ENCODE results near the gene EIF6. TPM values are rescaled to one million over a fixed set of nuclear protein-coding genes. Genes with fewer than 3 reads are reported as not detected.

Gene EIF6
- total RNA-seq, 2 experiments from 2014 or later, result 106 to 113 TPM

- Histone ChIP-seq H3K4me2 (ENCODE audit: low read length) (no peak overlapping the region), H3K36me3 (ENCODE audit: insufficient read depth, low read length) (peaks cover 15% of the 10 kb centered on the region; the same call in 1 of the 2 replicates), H3K4me1 (ENCODE audit: insufficient read depth, low read length, poor library complexity, severe bottlenecking) (no peaks in the 10 kb centered on the region), H3K4me3 (ENCODE audit: low read depth, low read length, poor library complexity, severe bottlenecking) (no peak overlapping the region), H3K27ac (ENCODE audit: low read depth, low read length, poor library complexity, severe bottlenecking) (no peak overlapping the region), H3K9me2 (ENCODE audit: insufficient read depth, low read length) (no peaks in the 10 kb centered on the region), H4K20me1 (ENCODE audit: insufficient read depth, low read length) (no peaks in the 10 kb centered on the region), H3K9me3 (ENCODE audit: low read length) (no peaks in the 10 kb centered on the region), H2AFZ (ENCODE audit: low read length) (no peak overlapping the region), H3K79me2 (ENCODE audit: insufficient read depth, low read depth, low read length) (no peaks in the 10 kb centered on the region)
- POLR2A ChIA-PET, result interaction anchor here (0.6 kb wide), 1 partner anchor 296 kb away, joined by 3 read pairs; no protein-coding TSS in a partner anchor
- TF ChIP-seq EZH2phosphoT487 (IDR thresholded peaks at IDR 0.05; ENCODE audit: borderline replicate concordance, low read depth, low read length), result no peak
- TF ChIP-seq CTCF (conservative IDR thresholded peaks at IDR 0.05; ENCODE audit: low read length), result no peak
- intact Hi-C loops (cut with micrococcal nuclease; ENCODE audit: unreplicated experiment), result no loop called here
- no peak for DNase-seq (ENCODE audit: low spot score)
- CTCF ChIA-PET (ENCODE audit: unreplicated experiment), result no interaction called here
- TSS peak; percentile 40 for BruUV-seq (replicated peaks)
Observed at GRCh38 chr20:35311409-35311808, 26.8 kb upstream of the EIF6 start.

DNA sequence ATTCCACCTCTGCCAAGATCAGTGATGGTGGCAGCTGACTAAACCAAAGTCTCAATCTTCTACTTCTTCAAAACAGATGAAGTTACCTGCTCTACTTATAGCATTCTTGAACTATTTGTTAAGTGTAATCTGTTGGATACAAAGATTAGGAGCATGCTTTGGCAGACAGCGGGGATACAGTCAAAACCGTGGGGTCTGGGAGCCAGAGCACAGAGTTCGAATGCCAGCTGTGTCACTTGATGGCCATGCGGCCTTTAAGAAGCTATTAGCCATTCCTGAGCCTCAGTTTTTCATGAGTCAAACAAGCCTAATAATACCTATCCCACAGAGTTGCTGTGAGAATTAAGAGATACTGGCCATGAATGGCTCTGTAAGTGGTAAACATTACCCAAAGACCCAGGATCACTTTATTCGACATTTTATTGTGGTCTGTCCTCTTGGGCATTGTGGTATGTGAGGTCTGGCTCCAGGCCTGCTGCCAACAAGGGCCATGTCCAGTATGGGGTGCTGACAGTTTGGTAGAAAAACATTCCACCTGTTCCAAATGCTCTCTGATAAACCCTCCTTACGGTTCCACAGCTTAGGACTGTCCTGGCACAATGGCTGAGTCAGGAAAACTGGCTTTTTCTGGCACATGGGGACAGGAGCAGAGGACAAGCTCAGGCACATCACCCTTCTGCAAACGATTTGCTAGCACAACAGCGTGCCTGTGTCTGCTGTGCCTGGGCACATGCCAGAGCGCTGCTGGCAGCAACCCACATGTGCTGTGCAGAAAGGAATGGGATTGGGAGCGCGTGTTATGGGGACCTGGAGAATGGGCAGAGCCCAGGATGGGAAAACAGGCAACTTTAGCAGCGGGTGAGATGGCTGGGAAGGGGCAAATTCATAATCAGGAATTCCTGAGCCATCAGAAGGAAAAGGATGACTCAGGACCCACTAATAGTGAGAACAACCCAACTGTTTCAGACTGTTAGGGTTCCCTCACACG lies 23.4 kb upstream of the EIF6 start:
- BruUV-seq (replicated peaks), result no TSS peak
- TF ChIP-seq EZH2phosphoT487 (IDR thresholded peaks at IDR 0.05; ENCODE audit: borderline replicate concordance, low read depth, low read length), result no peak
- TF ChIP-seq CTCF (conservative IDR thresholded peaks at IDR 0.05; ENCODE audit: low read length), result no peak
- Histone ChIP-seq H2AFZ (ENCODE audit: low read length) (no peak overlapping the region), H3K36me3 (ENCODE audit: insufficient read depth, low read length) (peaks cover 15% of the 10 kb centered on the region; the same call in 1 of the 2 replicates), H3K79me2 (ENCODE audit: insufficient read depth, low read depth, low read length) (no peaks in the 10 kb centered on the region), H3K9me3 (ENCODE audit: low read length) (no peaks in the 10 kb centered on the region), H3K4me2 (ENCODE audit: low read length) (no peak overlapping the region), H3K4me1 (ENCODE audit: insufficient read depth, low read length, poor library complexity, severe bottlenecking) (peaks cover 5% of the 10 kb centered on the region), H3K4me3 (ENCODE audit: low read depth, low read length, poor library complexity, severe bottlenecking) (no peak overlapping the region), H4K20me1 (ENCODE audit: insufficient read depth, low read length) (no peaks in the 10 kb centered on the region), H3K27ac (ENCODE audit: low read depth, low read length, poor library complexity, severe bottlenecking) (no peak overlapping the region), H3K9me2 (ENCODE audit: insufficient read depth, low read length) (no peaks in the 10 kb centered on the region)
- ChIA-PET CTCF (ENCODE audit: unreplicated experiment) (no interaction called here), POLR2A (interaction anchor here (2.4 kb wide), 1 partner anchor 10 kb away, joined by 8 read pairs; no protein-coding TSS in a partner anchor)
- no peak for DNase-seq (ENCODE audit: low spot score)
- intact Hi-C loops (cut with micrococcal nuclease; ENCODE audit: unreplicated experiment), result no loop called here
